IMR-90 (cell line): ENCODE results near the gene CRYGN. TPM values are rescaled to one million over a fixed set of nuclear protein-coding genes. Genes with fewer than 3 reads are reported as not detected.

ENCODE experiments used
- ATAC-seq: fragments of 200-7000 bp; cut with Tn5 transposase; 2 replicates; pipeline ENCODE4 v1.9.1; 2020; ENCODE audit warnings: low read depth, mild to moderate bottlenecking, moderate library complexity
- BruUV-seq: library from RNA; stranded (reverse); fragments of 400-500 nt; replicated peaks from 2 replicates; lab custom pipeline; 2021; lab: Mats Ljungman, UMichigan
- CTCF ChIA-PET: fragments of 300-600 bp; formaldehyde crosslinking; extraction: SDS; loops from one replicate; lab custom pipeline; 2021; ENCODE audit warnings: antibody characterized with exemption; lab: Yijun Ruan, JAX
- POLR2A ChIA-PET: fragments of 300-600 bp; sonication (Branson Sonifier 250); formaldehyde crosslinking; loops from one replicate; lab custom pipeline; 2022; ENCODE audit warnings: antibody characterized with exemption; ENCODE audit not compliant: unreplicated experiment; lab: Charles Lee
- DNase-seq: peaks from one replicate; pipeline ENCODE4 v3.0.0; 2013
- H2AFZ ChIP-seq: replicated peaks from 2 replicates; pipeline ENCODE3; 2013; ENCODE audit warnings: low read length, mild to moderate bottlenecking; ENCODE audit not compliant: poor library complexity
- H2AK5ac ChIP-seq: 2 replicates; pipeline ENCODE4 v1.6.1; 2013; ENCODE audit warnings: low read depth, low read length, inconsistent platforms
- H2AK9ac ChIP-seq: replicated peaks from 2 replicates; pipeline ENCODE3; 2013; ENCODE audit warnings: mild to moderate bottlenecking, low read depth, low read length, moderate library complexity; ENCODE audit not compliant: poor library complexity
- H2BK120ac ChIP-seq: 2 replicates; pipeline ENCODE4 v1.6.1; 2013; ENCODE audit warnings: low read depth, low read length, inconsistent platforms
- H2BK15ac ChIP-seq: 3 replicates; pipeline ENCODE4 v1.6.1; 2013; ENCODE audit warnings: low read depth, low read length, inconsistent platforms
- H2BK20ac ChIP-seq: 2 replicates; pipeline ENCODE4 v1.6.1; 2013; ENCODE audit warnings: low read depth, mild to moderate bottlenecking, inconsistent platforms, low read length, moderate library complexity
- H2BK5ac ChIP-seq: 2 replicates; pipeline ENCODE4 v1.6.1; 2013; ENCODE audit warnings: mild to moderate bottlenecking, low read depth, low read length, inconsistent platforms; ENCODE audit not compliant: poor library complexity, severe bottlenecking
- H3K14ac ChIP-seq: replicated peaks from 2 replicates; pipeline ENCODE4 v1.6.1; 2013; ENCODE audit warnings: low read depth, low read length, inconsistent platforms
- H3K18ac ChIP-seq: 2 replicates; pipeline ENCODE4 v1.6.1; 2013; ENCODE audit warnings: low read depth, low read length, control low read depth
- H3K23ac ChIP-seq: 2 replicates; pipeline ENCODE4 v1.6.1; 2013; ENCODE audit warnings: low read depth, low read length, inconsistent platforms
- H3K27ac ChIP-seq: 2 replicates; pipeline ENCODE4 v1.5.1; 2013; ENCODE audit warnings: mild to moderate bottlenecking, control low read depth, low read length; ENCODE audit not compliant: insufficient read depth
- H3K27me3 ChIP-seq: 2 replicates; pipeline ENCODE4 v1.6.1; 2013; ENCODE audit warnings: low read length; ENCODE audit not compliant: control insufficient read depth, insufficient read depth
- H3K36me3 ChIP-seq: 2 replicates; pipeline ENCODE4 v1.6.1; 2013; ENCODE audit warnings: low read length, mixed read lengths; ENCODE audit not compliant: control insufficient read depth, insufficient read depth
- H3K4ac ChIP-seq: 2 replicates; pipeline ENCODE4 v1.6.1; 2013; ENCODE audit warnings: low read depth, low read length, inconsistent platforms
- H3K4me1 ChIP-seq: 2 replicates; pipeline ENCODE4 v1.6.1; 2013; ENCODE audit warnings: low read length, mixed read lengths; ENCODE audit not compliant: control insufficient read depth, insufficient read depth
- H3K4me2 ChIP-seq: 2 replicates; pipeline ENCODE4 v1.6.1; 2013; ENCODE audit warnings: low read depth, mild to moderate bottlenecking, control low read depth, low read length, moderate library complexity
- H3K4me3 ChIP-seq: 2 replicates; pipeline ENCODE4 v1.5.1; 2013; ENCODE audit warnings: low read depth, mild to moderate bottlenecking, control low read depth, low read length, moderate library complexity; ENCODE audit not compliant: insufficient read depth
- H3K56ac ChIP-seq: 2 replicates; pipeline ENCODE4 v1.6.1; 2013; ENCODE audit warnings: low read length, inconsistent platforms; ENCODE audit not compliant: insufficient read depth; ENCODE audit errors: extremely low read depth
- H3K79me1 ChIP-seq, 2 experiments: 2 replicates each; pipeline ENCODE4 v1.6.1; 2013; ENCODE audit warnings: low read length in 2 of 2, inconsistent platforms in 1 of 2, low read depth in 1 of 2
- H3K9ac ChIP-seq: 2 replicates; pipeline ENCODE4 v1.6.1; 2013; ENCODE audit warnings: low read depth, low read length, control low read depth
- H3K9me1 ChIP-seq: 2 replicates; pipeline ENCODE4 v1.6.1; 2013; ENCODE audit warnings: low read length, inconsistent platforms; ENCODE audit not compliant: insufficient read depth
- H3K9me3 ChIP-seq: 2 replicates; pipeline ENCODE4 v1.6.1; 2013; ENCODE audit warnings: low read length; ENCODE audit not compliant: control insufficient read depth, insufficient read depth
- H4K20me1 ChIP-seq: 2 replicates; pipeline ENCODE4 v1.6.1; 2013; ENCODE audit warnings: low read length, inconsistent platforms; ENCODE audit not compliant: insufficient read depth
- H4K5ac ChIP-seq: 2 replicates; pipeline ENCODE4 v1.6.1; 2013; ENCODE audit warnings: mild to moderate bottlenecking, low read depth, low read length, control low read depth
- H4K8ac ChIP-seq, 2 experiments: 2 replicates each; pipeline ENCODE4 v1.6.1; 2013; ENCODE audit warnings: low read depth in 2 of 2, low read length in 2 of 2, control low read depth in 1 of 2, inconsistent platforms in 1 of 2
- H4K91ac ChIP-seq: 2 replicates; pipeline ENCODE4 v1.6.1; 2013; ENCODE audit warnings: low read depth, low read length, inconsistent platforms; ENCODE audit not compliant: insufficient read depth
- CEBPB ChIP-seq: IDR thresholded peaks from 2 replicates; pipeline ENCODE4 v1.6.1; 2012; ENCODE audit warnings: low read depth, low read length, improper control_type of control experiment
- CHD1 ChIP-seq: IDR thresholded peaks from 2 replicates; pipeline ENCODE4 v1.6.1; 2012; ENCODE audit warnings: low read depth, low read length, improper control_type of control experiment
- MXI1 ChIP-seq: IDR thresholded peaks from 2 replicates; pipeline ENCODE4 v1.6.1; 2012; ENCODE audit warnings: low read depth, mild to moderate bottlenecking, low read length, moderate library complexity, borderline replicate concordance
- NFE2L2 ChIP-seq: fragments of 150-350 bp; IDR thresholded peaks from 2 replicates; pipeline ENCODE4 v1.6.1; 2016; ENCODE audit warnings: low read depth, mild to moderate bottlenecking, low read length
- POLR2A ChIP-seq: IDR thresholded peaks from 2 replicates; pipeline ENCODE4 v1.6.1; 2012; ENCODE audit warnings: mild to moderate bottlenecking, low read depth, low read length
- RCOR1 ChIP-seq: IDR thresholded peaks from 2 replicates; pipeline ENCODE4 v1.6.1; 2012; ENCODE audit warnings: mild to moderate bottlenecking, low read length, improper control_type of control experiment; ENCODE audit not compliant: insufficient replicate concordance
- SMC3 ChIP-seq: fragments of 150-350 bp; IDR thresholded peaks from 2 replicates; pipeline ENCODE4 v1.6.1; 2016; ENCODE audit warnings: low read depth, mild to moderate bottlenecking, antibody characterized with exemption, low read length, moderate library complexity
- WGBS, 2 experiments: methylation state at CpG; one replicate each; pipeline versions ENCODE4 v1.1.5 to v1.1.7; 2013; ENCODE audit warnings: missing lambda C conversion rate in 2 of 2; ENCODE audit not compliant: insufficient read length in 1 of 2; ENCODE audit errors: extremely low coverage in 2 of 2; 5-methylcytosine and 5-hydroxymethylcytosine counted together
- dilution Hi-C: fragments of 300-500 bp; cut with HindIII; formaldehyde crosslinking; loops from one replicate; pipeline ENCODE4 v1.14.3; 2018; ENCODE audit warnings: low sequenced_read_pairs; ENCODE audit not compliant: unreplicated experiment
- in situ Hi-C: fragments of 300-500 bp; cut with MboI; formaldehyde crosslinking; loops from 3 replicates; pipeline ENCODE4 v1.14.3; 2019; ENCODE audit warnings: low sequenced_read_pairs, inconsistent platforms, mixed read lengths
- intact Hi-C: fragments of 100-400 bp; cut with micrococcal nuclease; formaldehyde crosslinking; loops from 2 replicates; pipeline ENCODE4 v1.10.0; 2022
- polyA plus RNA-seq, 3 experiments: library from polyadenylated mRNA; depleted of rRNA; stranded (reverse); fragments of >200 nt; gene quantifications; 2 replicates each; pipeline ENCODE4 v1.2.3, GENCODE V29; 2012; ENCODE audit warnings: low replicate concordance in 1 of 3
- total RNA-seq: library from RNA; depleted of rRNA; stranded (reverse); fragments of >200 nt; gene quantifications from 2 replicates; pipeline ENCODE4 v1.2.3, GENCODE V29; 2012

CRYGN gene
- total and polyA plus RNA-seq, 2 of the 4 experiments (the other 2 are of a cell fraction) = not detected

GRCh38 chr7:151454305-151454704 is 14.4 kb upstream of the CRYGN start:
- no peaks in the 10 kb centered on the region for H4K20me1 ChIP-seq
- H3K4me3 ChIP-seq = no peak overlapping the region
- no TSS peak for BruUV-seq
- no peak overlapping the region for H3K4ac ChIP-seq
- no peak overlapping the region for H3K27ac ChIP-seq
- DNase-seq (no peak), ATAC-seq (no peak)
- H2BK5ac ChIP-seq = no peak overlapping the region
- WGBS, 2 experiments = 85% methylated on average over 5 of the region's 14 CpGs; no CpG with 5 or more reads in 1 of the 2 experiments
- H3K9me3 ChIP-seq = no peaks in the 10 kb centered on the region
- in situ Hi-C loops = loop anchor here (25.0 kb wide), 1 partner anchor 308 kb away; no protein-coding TSS in a partner anchor
- dilution Hi-C loops = no loop called here
- H3K9ac ChIP-seq = no peak overlapping the region
- intact Hi-C loops = no loop called here
- no peak overlapping the region for H2BK120ac ChIP-seq
- peaks cover 4% of the 10 kb centered on the region; the same call in 1 of the 2 replicates for H3K9me1 ChIP-seq
- no peak overlapping the region for H4K91ac ChIP-seq
- H2AK9ac ChIP-seq = no peak overlapping the region
- no peak overlapping the region for H3K23ac ChIP-seq
- no peak overlapping the region for H2BK20ac ChIP-seq
- no peak overlapping the region for H4K8ac ChIP-seq
- no peak overlapping the region for H2BK15ac ChIP-seq
- no peaks in the 10 kb centered on the region for H3K79me1 ChIP-seq
- no peak overlapping the region for H3K14ac ChIP-seq
- no peak overlapping the region for H3K4me2 ChIP-seq
- no peaks in the 10 kb centered on the region; the same call in 1 of the 2 replicates for H3K27me3 ChIP-seq
- no peaks in the 10 kb centered on the region for H3K36me3 ChIP-seq
- H3K56ac ChIP-seq = no peak overlapping the region
- no peak overlapping the region for H2AFZ ChIP-seq
- H4K5ac ChIP-seq = no peak overlapping the region
- peaks cover under 1% of the 10 kb centered on the region for H3K4me1 ChIP-seq
- no peak overlapping the region for H3K18ac ChIP-seq
- ChIA-PET CTCF (no interaction called here), POLR2A (no interaction called here)
- no peak for TF ChIP-seq CHD1
- TF ChIP-seq NFE2L2 = no peak
- no peak for TF ChIP-seq SMC3
- TF ChIP-seq MXI1 = no peak
- TF ChIP-seq CEBPB = no peak
- no peak for TF ChIP-seq RCOR1
- TF ChIP-seq POLR2A = no peak
- H2AK5ac ChIP-seq = no peak overlapping the region
